ENCODE results near the gene ZNF547.

The ZNF547 gene

DNA sequence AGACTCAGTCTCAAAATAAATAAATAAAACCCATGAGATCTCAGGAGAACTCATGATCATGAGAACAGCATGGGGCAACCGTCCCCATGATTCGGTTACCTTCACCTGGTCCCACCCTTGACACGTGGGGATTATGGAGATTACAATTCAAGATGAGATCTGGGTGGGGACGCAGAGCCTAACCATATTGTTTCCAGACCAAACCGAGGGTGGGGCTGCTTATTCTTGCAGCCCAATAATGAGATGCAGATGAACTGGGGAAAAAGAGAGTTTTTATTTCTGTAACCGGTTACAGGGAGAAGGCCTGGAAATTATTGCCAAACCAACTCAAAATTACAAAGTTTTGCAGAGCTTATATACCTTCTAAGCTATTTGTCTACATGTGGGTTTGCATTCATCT, 12.8 kb downstream of the ZNF547 start:
- DNase-seq, result no peak

DNA sequence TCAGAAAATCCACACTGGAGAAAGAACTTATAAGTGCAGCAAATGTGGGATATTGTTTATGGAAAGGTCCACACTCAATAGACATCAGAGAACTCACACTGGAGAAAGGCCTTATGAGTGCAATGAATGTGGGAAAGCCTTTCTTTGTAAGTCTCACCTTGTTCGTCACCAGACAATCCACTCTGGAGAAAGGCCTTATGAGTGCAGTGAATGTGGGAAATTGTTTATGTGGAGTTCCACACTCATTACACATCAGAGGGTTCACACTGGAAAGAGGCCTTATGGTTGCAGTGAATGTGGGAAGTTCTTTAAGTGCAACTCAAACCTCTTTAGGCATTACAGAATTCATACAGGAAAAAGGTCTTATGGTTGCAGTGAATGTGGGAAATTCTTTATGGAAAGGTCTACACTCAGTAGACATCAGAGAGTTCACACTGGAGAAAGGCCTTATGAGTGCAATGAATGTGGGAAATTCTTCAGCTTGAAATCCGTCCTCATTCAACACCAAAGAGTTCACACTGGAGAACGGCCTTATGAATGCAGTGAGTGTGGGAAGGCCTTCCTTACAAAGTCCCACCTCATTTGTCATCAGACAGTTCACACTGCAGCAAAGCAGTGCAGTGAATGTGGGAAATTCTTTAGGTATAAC, 14.3 kb downstream of the ZNF547 start:
- no peak for DNase-seq

DNA sequence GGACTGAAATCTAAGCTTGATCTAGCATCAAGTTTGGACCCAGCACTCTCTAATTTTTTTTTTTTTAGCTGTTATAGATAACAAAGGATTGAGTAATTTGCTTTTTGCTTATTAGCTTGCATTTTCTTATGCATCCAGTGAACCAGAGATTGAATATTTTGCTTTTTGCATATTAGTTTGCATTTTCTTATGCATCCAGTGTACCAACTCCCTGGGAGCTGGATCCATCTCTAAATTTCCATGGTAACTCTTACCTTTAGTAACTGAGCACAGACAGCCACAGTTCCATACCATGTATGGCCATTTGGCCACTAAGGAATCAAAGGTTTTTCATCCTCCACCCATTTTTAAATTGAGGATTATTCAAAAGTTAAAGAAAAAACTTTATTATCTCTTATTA, 17.6 kb downstream of the ZNF547 start:
- no peak for DNase-seq

DNA sequence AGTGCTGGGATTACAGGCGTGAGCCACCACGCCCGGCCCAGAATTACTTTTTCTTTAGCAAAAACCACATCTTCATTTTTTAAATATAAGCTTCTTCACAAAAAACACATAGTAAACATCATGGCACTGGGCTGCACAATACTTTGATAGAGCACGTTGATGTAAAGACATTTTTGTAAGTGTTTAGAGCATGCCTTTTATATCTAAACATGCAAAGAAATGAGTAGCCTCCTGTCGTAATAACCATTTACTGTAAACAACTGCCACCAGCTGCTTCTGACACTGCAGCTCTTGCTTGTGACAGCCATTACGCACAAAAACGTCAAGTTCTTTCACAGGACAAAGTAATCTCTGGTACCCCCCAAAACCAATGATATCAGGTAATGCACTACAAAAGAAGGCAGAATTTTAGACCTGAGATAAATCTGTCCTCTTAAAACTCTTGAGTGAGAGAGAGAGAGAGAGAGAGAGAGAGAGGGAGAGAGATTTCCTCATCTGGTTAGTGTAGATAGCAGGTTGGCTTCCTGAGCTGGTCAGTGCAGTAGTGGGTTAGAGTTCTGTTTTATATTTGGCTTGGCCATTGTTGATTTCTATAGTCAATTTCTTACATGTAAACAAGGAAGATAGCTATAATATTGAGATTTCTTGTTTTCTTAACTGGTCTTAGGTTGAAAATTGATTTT, 19.6 kb downstream of the ZNF547 start:
- DNase-seq, result no peak

DNA sequence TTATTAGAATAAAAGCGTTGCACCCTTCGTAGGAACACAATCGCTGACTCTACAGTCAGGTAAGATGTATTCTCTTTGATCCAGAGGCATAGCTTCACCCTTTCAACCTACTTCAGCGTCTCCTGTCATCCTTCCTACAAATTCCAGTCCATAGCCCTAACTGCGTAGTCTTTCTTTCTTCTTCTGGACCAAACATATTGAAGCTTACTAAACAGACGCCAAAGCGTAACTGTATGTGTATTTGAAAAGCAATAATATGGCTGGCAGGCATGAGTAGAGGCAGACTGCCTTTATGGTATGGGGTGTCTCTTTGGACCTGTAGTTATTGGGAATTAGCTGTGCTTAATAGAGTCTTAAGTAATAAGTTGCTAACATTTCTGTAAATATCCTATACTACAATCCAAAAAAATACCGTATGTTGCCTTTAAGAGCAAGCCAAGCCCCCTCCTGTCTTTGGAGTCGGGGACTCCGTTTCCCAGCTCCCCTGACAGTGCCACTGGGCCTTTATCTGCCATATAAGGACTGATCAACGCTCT, 25.9 kb downstream of the ZNF547 start:
- no peak for DNase-seq

DNA sequence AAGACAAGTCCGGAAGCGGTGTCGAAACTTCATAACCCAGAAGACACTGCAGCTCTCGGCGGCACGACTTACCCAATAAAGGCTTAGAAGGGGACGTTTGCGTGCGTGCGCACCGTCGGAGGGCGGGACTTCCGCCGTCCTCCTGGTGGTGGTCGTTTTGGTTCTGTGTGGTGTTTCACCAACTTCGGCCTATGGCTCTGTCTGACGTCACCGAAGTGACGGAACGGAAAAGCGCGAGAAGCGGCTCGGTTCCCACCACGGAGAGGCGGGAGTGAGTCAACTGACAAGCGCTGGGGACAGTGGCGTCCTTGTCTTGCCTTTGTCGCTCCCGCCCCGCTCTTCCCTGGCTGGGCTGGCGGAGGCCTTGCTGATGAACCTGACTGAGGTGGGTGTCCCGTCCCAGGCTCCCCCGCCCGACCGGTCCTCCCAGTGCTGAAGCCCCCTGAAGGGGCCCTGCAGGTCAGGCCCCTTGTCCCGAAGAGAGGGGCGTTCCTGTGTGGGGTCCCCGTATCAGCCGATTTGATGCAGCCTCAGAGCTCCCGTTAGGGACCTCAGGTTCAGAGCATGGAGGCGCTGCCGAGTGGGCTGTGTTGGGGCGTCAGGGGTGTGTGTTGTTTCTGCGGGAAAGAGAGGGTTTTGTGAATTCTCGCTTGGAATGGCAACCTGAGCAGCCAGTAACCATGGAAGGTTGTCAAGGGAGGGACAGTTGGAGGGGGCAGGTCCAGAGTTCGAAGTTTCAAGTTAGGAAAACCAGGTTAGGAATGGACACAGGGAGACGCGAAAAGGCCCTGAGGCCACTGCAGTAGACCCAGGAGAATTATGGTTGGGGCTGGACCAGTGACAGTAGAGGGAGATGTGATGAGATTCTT, 26.6 kb downstream of the ZNF547 start, which contains the start of gene ZNF548:
Gene ZNF548 (plus strand): TSS at position 125 of the 869 bp plus-strand sequence. CDS start 246 bp downstream, at position 371.
- peak; percentile 87 for DNase-seq

DNA sequence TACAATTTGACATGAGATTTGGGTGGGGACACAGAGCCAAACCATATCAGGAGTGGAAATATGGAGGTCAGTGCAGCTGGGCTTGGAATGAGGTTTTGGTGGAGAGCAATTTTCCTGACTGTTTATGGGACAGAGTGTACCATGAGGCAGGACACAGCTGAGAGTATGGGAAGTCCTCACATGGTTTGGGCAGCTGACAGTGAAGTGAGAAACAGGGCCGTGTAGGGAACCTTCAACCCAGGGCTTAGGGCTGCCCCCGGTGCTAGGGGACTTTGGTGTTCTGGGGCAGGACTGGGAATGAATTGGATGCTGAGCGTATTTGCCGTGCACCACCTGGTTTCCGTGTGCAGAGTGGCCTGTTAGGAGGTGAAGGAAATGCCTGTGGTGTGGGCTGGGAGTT, 32.4 kb downstream of the ZNF547 start:
- no peak for DNase-seq

DNA sequence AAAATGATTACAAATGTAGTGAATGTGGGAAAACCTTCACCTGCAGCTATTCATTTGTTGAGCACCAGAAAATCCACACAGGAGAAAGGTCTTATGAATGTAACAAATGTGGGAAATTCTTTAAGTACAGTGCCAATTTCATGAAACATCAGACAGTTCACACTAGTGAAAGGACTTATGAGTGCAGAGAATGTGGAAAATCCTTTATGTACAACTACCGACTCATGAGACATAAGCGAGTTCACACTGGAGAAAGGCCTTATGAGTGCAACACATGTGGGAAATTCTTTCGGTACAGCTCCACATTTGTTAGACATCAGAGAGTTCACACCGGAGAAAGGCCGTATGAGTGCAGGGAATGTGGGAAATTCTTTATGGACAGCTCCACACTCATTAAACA, 35.5 kb downstream of the ZNF547 start:
- no peak for DNase-seq

DNA sequence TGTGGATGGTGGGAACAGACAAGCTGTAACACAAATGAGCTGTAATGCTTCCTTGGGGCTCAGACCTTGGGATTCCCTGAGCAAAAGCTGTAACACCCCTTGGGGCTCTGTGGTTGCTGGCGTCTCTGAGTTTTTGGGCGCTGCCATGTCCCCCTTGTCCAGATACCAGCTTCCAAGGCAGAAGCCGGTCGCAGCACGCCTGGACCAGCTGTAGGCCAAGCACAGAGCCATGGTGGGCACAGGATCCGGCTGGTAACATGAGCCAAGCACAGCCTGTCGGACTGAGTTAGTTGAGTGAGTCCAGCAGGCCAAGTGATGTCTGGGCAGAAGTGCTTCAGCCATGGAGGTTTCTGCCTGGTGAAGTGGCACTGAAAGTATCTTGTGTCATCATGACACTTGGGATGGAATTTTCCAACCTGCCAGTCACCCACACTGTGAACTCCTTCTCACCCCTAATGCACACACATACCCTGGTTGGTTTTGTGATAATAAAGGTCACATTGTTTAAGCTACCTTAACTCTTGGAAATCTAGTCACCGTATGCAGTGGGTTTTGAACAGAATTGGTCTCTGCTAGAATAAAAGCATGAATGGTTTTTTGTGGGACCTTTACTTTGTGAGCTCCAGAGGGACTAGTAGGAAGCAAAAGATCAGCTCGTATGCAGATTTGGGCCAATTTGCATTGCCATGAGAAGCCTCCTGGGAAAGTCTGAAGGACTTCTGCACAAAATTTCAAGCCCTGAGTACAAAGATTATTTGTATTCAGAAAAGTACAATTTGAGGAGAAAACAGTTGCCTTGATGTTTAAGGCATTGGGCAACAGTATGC, 40.6 kb downstream of the ZNF547 start:
- DNase-seq, result no peak

DNA sequence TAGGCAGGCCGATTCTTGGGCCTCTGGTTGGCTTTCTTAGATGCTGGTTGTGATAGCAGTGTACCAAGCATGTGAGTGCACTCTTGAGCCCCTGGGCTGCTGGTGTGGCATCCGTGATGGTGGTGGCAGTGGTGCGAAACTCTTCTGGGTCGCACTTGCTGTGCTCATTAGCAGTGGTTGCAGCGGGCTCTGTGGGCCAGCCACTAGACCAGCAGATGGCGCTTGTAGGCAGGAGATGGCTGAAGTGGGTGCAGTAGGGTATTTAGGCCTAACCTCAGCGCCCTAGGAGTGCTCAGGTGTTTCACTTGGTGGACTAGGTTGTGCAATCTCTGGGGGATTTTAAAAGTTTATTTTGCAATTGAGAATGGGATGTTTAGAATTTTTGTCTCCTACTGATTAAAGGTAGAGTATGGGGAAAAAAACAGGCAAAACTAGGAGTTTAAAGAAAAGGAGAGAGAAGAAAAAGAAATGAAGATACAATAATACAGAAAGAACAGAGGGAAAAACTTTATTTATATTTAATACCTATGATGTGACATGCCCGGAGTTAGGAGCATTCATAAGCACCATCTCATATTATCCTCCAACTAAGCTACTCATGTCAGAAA, 43.3 kb downstream of the ZNF547 start:
- DNase-seq, result no peak

DNA sequence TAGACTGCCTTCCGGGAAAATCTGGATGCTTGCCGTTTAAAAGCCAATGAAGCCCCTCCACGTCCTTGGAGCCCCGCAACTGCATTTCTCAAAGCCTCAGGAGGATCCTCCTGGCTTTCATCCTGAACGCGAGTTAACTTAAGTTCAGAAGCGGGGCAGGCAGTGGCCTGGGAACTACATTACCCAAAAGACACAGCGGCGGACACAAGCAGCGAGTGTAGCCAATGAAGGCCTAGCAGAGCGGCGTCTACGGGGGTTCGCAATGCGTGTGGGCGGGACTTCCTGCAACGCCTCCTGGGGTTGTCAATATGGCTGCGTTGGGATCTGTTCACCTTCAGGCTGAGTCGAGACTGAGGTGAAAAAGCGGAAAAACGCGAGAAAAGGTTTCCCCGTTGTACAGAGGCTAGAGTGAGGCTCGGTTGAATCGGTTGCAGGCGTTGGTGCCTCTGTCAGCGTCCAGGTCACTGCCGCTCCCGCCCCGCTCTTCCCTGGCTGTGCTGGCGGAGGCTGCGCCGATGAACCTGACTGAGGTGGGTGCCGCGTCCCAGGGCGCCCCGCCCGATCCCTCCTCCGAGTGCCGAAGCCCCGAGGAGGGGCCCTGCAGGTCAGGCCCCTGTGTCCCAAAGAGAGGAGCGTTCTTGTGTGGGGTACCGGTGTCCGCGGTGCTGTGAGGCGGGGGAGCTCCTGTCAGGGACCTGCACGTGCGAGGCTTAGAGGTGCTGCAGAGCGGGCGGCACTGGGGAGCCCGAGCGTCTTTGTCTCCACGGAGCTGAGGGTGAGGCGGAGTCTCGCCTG, 47.7 kb downstream of the ZNF547 start, which contains the start of gene ZNF17:
Gene ZNF17 (plus strand): TSS at position 285 of the 795 bp plus-strand sequence. CDS start 2,455 bp downstream, outside the sequence.
- DNase-seq, result peak; percentile 82

DNA sequence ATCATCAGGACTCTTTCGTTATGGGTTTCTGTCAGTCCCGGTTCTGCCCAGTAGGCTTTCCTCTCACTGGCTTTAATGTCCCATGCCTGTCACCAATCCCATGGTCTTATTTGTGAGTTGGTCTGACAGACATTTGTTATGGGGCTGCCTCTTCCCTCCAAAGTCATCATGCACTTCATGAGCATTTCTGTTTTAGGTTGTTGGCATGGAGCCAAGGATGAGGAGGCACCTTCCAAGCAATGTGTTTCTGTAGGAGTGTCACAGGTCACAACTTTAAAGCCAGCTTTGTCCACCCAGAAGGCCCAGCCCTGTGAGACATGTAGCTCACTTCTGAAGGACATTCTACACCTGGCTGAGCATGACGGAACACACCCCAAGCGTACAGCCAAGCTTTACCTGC, 56.1 kb downstream of the ZNF547 start:
- DNase-seq, result no peak

DNA sequence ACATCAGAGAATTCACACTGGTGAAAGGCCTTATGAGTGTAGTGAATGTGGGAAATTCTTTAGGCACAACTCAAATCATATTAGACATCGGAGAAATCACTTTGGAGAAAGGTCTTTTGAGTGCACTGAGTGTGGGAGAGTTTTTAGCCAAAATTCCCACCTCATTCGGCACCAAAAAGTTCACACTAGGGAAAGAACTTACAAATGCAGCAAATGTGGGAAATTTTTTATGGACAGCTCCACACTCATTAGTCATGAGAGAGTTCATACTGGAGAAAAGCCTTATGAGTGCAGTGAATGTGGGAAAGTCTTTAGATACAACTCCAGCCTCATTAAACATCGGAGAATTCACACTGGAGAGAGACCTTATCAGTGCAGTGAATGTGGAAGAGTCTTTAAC, 57.7 kb downstream of the ZNF547 start:
- no peak for DNase-seq
